Lung (tissue), 13 donors: Measurements from ENCODE around the gene MRS2. TPM values are rescaled to one million over a fixed set of nuclear protein-coding genes. Genes with fewer than 3 reads are reported as not detected.

Source experiments
- ATAC-seq: fragments of 200-7000 bp; cut with Tn5 transposase; one replicate; pipeline ENCODE4 v1.9.1; 2020; ENCODE audit warnings: moderate number of reproducible peaks; ENCODE audit not compliant: insufficient read depth, low FRiP score
- DNase-seq, 3 donors: peaks; one replicate each; pipeline ENCODE4 v3.0.0-alpha.2; 2013 to 2017
- H3K27ac ChIP-seq, 2 donors: one replicate each; pipeline ENCODE4 v1.5.1; 2013; ENCODE audit warnings: mild to moderate bottlenecking in 2 of 2, moderate library complexity in 2 of 2, control low read depth in 1 of 2, inconsistent platforms in 1 of 2, low read depth in 1 of 2, low read length in 1 of 2
- H3K27me3 ChIP-seq, 3 donors: one replicate each; pipeline ENCODE4 v1.5.1; 2013; ENCODE audit warnings: low read length in 2 of 3; ENCODE audit not compliant: control insufficient read depth in 3 of 3, insufficient read depth in 3 of 3
- H3K36me3 ChIP-seq, 4 donors: one replicate each; pipeline ENCODE4 v1.5.1; 2013; ENCODE audit warnings: low read length in 4 of 4, mild to moderate bottlenecking in 1 of 4, moderate library complexity in 1 of 4; ENCODE audit not compliant: control insufficient read depth in 4 of 4, insufficient read depth in 4 of 4
- H3K4me1 ChIP-seq, 5 donors: one replicate each; pipeline ENCODE4 v1.5.1; 2013; ENCODE audit warnings: low read length in 5 of 5, mild to moderate bottlenecking in 2 of 5, moderate library complexity in 1 of 5; ENCODE audit not compliant: control insufficient read depth in 5 of 5, insufficient read depth in 5 of 5
- H3K4me3 ChIP-seq: one replicate; pipeline ENCODE4 v1.5.1; 2013; ENCODE audit warnings: mild to moderate bottlenecking, control low read depth, moderate library complexity
- H3K9ac ChIP-seq, 2 donors: one replicate each; pipeline ENCODE4 v1.5.1; 2013; ENCODE audit warnings: low read length in 2 of 2, control low read depth in 1 of 2; ENCODE audit not compliant: insufficient read depth in 1 of 2
- H3K9me3 ChIP-seq, 4 donors: one replicate each; pipeline ENCODE4 v1.5.1; 2013; ENCODE audit warnings: low read length in 3 of 4, mild to moderate bottlenecking in 1 of 4, moderate library complexity in 1 of 4; ENCODE audit not compliant: control insufficient read depth in 4 of 4, insufficient read depth in 3 of 4
- WGBS, 2 donors: extraction: QIAGEN DNeasy Blood & Tissue Kit; methylation state at CpG; one replicate each; pipeline ENCODE4 v1.1.7; 2013; 5-methylcytosine and 5-hydroxymethylcytosine counted together
- polyA plus RNA-seq, 2 donors: library from polyadenylated mRNA; stranded (reverse); fragments of 200-250 nt; gene quantifications; one replicate each; pipeline ENCODE4 v1.2.1, GENCODE V29; 2013
- small RNA-seq: library from RNA; depleted of rRNA; stranded (forward); fragments of <200 nt; gene quantifications from one replicate; pipeline ENCODE3, GENCODE V24; 2014; ENCODE audit warnings: low replicate concordance
- total RNA-seq, 2 donors: library from RNA; depleted of rRNA in 1 of 2; stranded (reverse); fragments of >200 nt in 1 of 2; gene quantifications; one replicate each; pipeline ENCODE4 v1.2.1, GENCODE V29; 2014 to 2021
- TF ChIP-seq, protein P1 (sequence below): IDR thresholded peaks from 2 replicates; pipeline ENCODE4 v1.5.1; 2012; ENCODE audit warnings: mild to moderate bottlenecking; ENCODE audit errors: control extremely low read depth, extremely low read depth
- donor health status: control.
- donor health status: control.
- donor health status: Bipolar disorder and iron deficiency.
- donor health status: healthy.
- donor health status: DM: yes; HTN: yes; CAD: no.

Gene MRS2
- total and polyA plus RNA-seq, 4 donors: 13.6 to 26.4 (median 17.8) TPM

DNA sequence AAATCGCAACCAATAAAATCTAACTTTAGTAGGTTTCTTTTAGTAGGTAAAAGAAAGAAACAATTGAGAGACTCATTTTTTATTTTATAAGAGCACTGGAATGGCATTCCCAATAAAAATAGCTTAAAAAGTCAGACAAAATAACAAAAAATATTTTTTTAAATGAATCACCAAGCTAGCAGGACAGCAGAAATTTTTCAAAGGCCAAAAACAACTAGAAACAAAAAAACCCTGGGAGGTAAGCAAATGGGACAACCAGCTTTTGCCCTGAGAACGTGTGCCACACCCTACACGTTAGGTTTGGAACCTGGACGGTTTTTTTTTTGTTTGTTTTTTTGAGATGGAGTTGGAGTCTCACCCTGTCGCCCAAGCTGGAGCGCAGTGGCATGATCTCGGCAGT lies 67.1 kb downstream of the MRS2 start:
- Histone ChIP-seq H3K9ac (no peak overlapping the region), H3K4me3 (no peak overlapping the region), H3K4me1 (no peaks in the 10 kb centered on the region), H3K36me3 (no peaks in the 10 kb centered on the region), H3K9me3 (no peaks in the 10 kb centered on the region), H3K27ac (no peak overlapping the region), H3K27me3 (no peaks in the 10 kb centered on the region)
- WGBS, 2 donors: 88 to 91% methylated on average over 7 of the region's 7 CpGs
- TF ChIP-seq, protein P1, sequence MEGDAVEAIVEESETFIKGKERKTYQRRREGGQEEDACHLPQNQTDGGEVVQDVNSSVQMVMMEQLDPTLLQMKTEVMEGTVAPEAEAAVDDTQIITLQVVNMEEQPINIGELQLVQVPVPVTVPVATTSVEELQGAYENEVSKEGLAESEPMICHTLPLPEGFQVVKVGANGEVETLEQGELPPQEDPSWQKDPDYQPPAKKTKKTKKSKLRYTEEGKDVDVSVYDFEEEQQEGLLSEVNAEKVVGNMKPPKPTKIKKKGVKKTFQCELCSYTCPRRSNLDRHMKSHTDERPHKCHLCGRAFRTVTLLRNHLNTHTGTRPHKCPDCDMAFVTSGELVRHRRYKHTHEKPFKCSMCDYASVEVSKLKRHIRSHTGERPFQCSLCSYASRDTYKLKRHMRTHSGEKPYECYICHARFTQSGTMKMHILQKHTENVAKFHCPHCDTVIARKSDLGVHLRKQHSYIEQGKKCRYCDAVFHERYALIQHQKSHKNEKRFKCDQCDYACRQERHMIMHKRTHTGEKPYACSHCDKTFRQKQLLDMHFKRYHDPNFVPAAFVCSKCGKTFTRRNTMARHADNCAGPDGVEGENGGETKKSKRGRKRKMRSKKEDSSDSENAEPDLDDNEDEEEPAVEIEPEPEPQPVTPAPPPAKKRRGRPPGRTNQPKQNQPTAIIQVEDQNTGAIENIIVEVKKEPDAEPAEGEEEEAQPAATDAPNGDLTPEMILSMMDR: no peak
- no peak for DNase-seq
- ATAC-seq: no peak

DNA sequence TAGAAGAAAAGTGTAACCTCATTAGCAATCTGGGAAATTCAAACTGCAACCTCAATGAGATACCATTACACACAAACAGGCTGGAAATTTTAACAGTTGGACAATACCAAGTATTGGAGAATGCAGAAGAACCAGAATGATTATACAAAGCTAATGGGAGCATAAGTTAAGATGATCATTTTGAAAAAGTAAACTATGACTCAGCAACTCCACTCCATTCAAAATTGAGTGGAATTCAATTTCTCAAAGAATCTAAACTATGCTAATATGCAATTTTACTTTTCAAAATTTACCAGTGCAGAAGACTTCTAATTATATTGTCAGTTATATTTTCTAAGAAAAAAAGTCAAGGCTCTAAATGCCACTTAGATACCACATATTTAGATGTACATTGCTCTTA lies 69.4 kb downstream of the MRS2 start:
- H3K4me3 ChIP-seq: no peak overlapping the region
- DNase-seq: no peak
- no peak overlapping the region for H3K27ac ChIP-seq
- no peak for ATAC-seq
- TF ChIP-seq, protein P1: no peak
- H3K9ac ChIP-seq: no peak overlapping the region
- H3K36me3 ChIP-seq: no peaks in the 10 kb centered on the region
- no peaks in the 10 kb centered on the region for H3K27me3 ChIP-seq
- H3K9me3 ChIP-seq: no peaks in the 10 kb centered on the region
- H3K4me1 ChIP-seq: no peaks in the 10 kb centered on the region

Small RNA genes lying within 50 kb of the gene (small RNA-seq; reads per million reads assigned to genes)
- gene RNU6-391P: not detected

Other genes starting within 250 kb of the MRS2 start
- 10 to 100 TPM in 1 of 2 donors, 1 to 10 TPM in 1; 9.8 to 14.2 TPM for gene DCDC2, start 44.9 kb upstream of the MRS2 start, total RNA-seq
- gene DCDC2, start 44.9 kb upstream of the MRS2 start, polyA plus RNA-seq: 1 to 10 TPM; 2.3 to 2.6 TPM
- 1 to 10 TPM; 2.2 to 3.8 TPM for gene GPLD1, start 86.6 kb downstream of the MRS2 start, total RNA-seq
- 1 to 10 TPM in 1 of 2 donors, under 1 TPM in 1; 0.45 to 1.1 TPM for gene GPLD1, start 86.6 kb downstream of the MRS2 start, polyA plus RNA-seq
- 10 to 100 TPM; 11.2 to 12.8 TPM for gene ALDH5A1, start 92.0 kb downstream of the MRS2 start, total RNA-seq
- gene ALDH5A1, start 92.0 kb downstream of the MRS2 start, polyA plus RNA-seq: 1 to 10 TPM; 3.1 to 7.7 TPM
- 1 to 10 TPM; 1.1 to 2.9 TPM for gene KIAA0319, start 243.3 kb downstream of the MRS2 start, total RNA-seq
- gene KIAA0319, start 243.3 kb downstream of the MRS2 start, polyA plus RNA-seq: under 1 TPM; 0.38 to 0.59 TPM